IPS-15b (cell line): ENCODE data around the gene BMERB1.
"Not testable (repeated sequence)": the region's sequence is repeated elsewhere in the genome, so short reads cannot be mapped to it uniquely, and the experiment has no call there.

Experiments
- H3K27me3 ChIP-seq: one replicate; pipeline ENCODE4 v1.6.1; 2013; ENCODE audit warnings: low read length; ENCODE audit not compliant: control insufficient read depth, insufficient read depth
- H3K36me3 ChIP-seq: one replicate; pipeline ENCODE4 v1.6.1; 2013; ENCODE audit warnings: low read length; ENCODE audit not compliant: control insufficient read depth, insufficient read depth
- H3K4me1 ChIP-seq: one replicate; pipeline ENCODE4 v1.6.1; 2013; ENCODE audit warnings: mild to moderate bottlenecking, low read length; ENCODE audit not compliant: control insufficient read depth, insufficient read depth
- H3K4me3 ChIP-seq: one replicate; pipeline ENCODE4 v1.5.1; 2013; ENCODE audit warnings: low read depth, low read length
- H3K9ac ChIP-seq: one replicate; pipeline ENCODE4 v1.6.1; 2013; ENCODE audit warnings: low read depth, mild to moderate bottlenecking, low read length
- H3K9me3 ChIP-seq: one replicate; pipeline ENCODE4 v1.6.1; 2013; ENCODE audit warnings: mild to moderate bottlenecking, low read length; ENCODE audit not compliant: control insufficient read depth, insufficient read depth

The BMERB1 gene

DNA sequence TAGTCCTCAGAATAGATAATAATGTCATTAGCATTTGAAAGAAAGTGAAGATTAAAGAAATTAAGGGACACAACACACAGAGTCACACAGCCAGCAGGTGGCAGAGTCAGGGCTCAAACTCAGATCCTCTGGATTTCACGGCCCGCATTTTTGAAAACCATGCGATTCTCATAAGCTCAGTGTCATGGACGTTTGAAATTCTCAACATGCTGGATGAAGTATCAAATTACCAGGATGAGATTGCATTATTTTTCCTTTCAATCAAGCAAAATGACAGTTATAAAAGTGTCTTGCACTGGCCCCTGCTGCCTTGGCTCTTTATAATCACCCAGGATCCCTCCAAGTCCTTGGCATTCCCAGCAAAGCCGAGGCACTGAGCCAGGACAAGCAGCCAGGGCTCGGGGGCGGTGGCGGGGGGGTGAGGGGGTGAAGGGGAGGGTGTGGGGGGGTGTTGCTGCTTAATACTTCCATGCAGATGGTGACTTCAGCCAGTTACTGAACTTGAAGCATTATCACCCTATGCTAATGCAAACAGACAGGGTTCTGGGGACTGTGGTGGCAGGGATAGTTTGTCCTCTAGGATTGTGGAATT, 6.6 kb upstream of the BMERB1 start:
- Histone ChIP-seq H3K4me3 (no peak overlapping the region), H3K4me1 (no peaks in the 10 kb centered on the region), H3K36me3 (no peaks in the 10 kb centered on the region), H3K9me3 (no peaks in the 10 kb centered on the region), H3K27me3 (no peaks in the 10 kb centered on the region), H3K9ac (no peak overlapping the region)

DNA sequence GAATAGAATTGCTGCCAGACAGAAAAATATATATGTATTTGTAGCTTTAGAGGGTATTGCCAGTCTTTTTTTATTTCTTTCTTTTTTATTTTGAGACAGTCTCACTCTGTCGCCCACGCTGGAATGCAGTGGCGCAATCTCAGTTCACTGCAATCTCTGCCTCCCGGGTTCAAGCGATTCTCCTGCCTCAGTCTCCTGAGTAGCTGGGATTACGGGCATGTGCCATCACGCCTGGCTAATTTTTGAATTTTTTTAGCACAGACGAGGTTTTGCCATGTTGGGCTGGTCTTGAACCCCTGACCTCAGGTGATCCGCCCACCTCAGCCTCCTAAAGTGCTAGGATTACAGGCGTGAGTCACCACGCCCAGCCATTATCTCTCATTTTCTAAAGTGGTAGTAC, 3.5 kb upstream of the BMERB1 start:
- H3K36me3 ChIP-seq, H3K9me3 ChIP-seq, H3K4me1 ChIP-seq, H3K9ac ChIP-seq, H3K4me3 ChIP-seq, H3K27me3 ChIP-seq: not testable (repeated sequence)

DNA sequence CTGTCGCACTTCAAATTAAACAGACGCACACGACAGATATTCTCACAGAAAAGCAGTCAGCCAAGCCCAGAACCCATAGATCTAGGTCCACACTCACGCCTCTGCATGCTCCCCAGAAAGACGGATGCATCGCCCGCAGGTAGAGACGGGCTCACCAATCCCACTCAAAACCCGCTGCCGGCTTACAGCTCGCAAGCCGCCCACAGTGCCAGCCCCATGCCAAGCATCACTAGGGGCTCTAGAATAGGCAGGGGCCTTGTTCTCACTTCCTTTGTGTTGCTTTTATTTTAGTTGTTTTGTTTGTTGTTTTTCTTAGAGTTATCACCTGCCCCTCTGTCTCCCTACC, 336 bp upstream of the BMERB1 start:
- H3K27me3 ChIP-seq, result peaks cover 9% of the 10 kb centered on the region
- no peaks in the 10 kb centered on the region for H3K9me3 ChIP-seq
- H3K4me1 ChIP-seq, result peaks cover 2% of the 10 kb centered on the region
- H3K36me3 ChIP-seq, result peaks cover under 1% of the 10 kb centered on the region
- H3K9ac ChIP-seq, result no peak overlapping the region
- peak overlapping the region; percentile 78 for H3K4me3 ChIP-seq

DNA sequence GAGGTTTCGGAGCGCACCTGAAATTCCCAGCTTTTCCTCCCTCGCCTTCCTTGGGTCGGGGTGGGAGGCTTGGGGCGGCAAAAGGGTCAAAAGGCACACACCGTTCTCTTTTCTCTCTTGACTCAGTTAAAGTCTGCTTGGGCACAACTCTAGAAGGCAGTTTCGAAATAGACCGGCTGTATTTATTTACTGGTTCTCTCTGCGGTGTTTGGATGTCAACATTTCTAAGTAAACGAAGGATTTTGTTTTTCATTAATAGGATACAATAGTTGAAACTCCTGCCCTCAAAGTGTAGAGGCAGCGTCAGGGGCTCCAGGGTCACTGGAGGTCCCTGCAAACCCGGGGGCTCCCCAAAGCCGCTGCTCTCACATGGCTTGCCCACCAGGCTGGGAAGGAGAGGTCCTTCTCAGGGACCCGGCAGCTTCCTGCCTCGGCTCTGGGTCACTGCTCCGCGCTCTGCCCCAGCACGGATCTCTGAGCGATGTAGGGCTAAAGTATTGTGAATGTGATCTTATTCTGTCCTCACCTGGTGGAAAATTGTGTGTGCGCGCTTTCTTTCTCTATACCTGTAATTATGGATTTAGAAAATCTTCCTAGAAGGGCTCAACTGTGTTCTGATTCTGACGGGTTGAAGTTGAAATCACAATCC, 952 bp downstream of the BMERB1 start:
- peaks cover 9% of the 10 kb centered on the region for H3K27me3 ChIP-seq
- peak overlapping the region; percentile 78 for H3K4me3 ChIP-seq
- H3K9ac ChIP-seq, result peak overlapping the region; percentile 32
- H3K36me3 ChIP-seq, result peaks cover 4% of the 10 kb centered on the region
- H3K4me1 ChIP-seq, result peaks cover 2% of the 10 kb centered on the region
- no peaks in the 10 kb centered on the region for H3K9me3 ChIP-seq

DNA sequence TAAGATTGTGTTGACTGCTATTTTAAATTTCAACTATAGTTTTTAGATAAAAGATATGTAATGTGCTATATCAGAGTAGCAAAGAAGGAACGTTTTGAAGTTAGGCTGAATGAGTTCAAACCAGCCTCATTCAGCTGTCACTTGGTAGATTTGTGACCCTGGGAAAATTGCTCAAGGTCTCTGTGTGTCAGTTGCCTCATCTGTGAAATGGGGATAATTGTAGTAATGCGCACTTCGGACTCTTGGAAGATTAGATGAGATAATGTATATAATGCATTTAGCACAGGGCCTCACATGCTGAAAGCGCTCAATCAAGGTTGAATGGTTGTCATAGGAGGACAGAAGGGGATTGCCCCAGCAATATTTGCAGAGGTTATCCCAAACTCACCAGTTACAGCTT, 4.7 kb downstream of the BMERB1 start:
- H3K4me1 ChIP-seq, result peaks cover 2% of the 10 kb centered on the region

DNA sequence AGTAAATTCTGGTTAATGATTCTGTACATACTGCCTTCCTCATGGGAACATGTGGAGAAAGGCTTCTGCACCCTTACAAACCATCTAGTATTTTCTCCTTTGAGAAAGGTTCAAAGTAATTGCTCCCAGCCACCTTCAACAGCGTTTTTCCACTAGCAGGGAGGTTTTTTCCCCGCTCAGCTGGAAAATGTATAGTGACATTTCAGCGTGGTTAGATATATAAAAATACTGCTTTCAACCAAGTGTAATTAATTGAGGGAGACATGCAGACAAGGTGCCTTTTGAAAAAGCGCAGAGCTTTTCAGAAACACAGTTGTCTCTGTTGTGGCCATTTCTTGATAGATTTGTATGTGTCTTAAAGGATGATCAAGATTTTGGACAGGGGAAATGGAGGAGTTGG, 5.1 kb downstream of the BMERB1 start:
- Histone ChIP-seq H3K4me3 (no peak overlapping the region), H3K9me3 (no peaks in the 10 kb centered on the region), H3K9ac (no peak overlapping the region), H3K36me3 (peaks cover 4% of the 10 kb centered on the region), H3K27me3 (peaks cover 9% of the 10 kb centered on the region), H3K4me1 (peaks cover 2% of the 10 kb centered on the region)

More for the DNA sequence above, 4.7 kb downstream of the BMERB1 start:
- no peak overlapping the region for H3K9ac ChIP-seq
- no peak overlapping the region for H3K4me3 ChIP-seq
- H3K36me3 ChIP-seq, result peaks cover 4% of the 10 kb centered on the region
- no peaks in the 10 kb centered on the region for H3K9me3 ChIP-seq
- peaks cover 9% of the 10 kb centered on the region for H3K27me3 ChIP-seq

DNA sequence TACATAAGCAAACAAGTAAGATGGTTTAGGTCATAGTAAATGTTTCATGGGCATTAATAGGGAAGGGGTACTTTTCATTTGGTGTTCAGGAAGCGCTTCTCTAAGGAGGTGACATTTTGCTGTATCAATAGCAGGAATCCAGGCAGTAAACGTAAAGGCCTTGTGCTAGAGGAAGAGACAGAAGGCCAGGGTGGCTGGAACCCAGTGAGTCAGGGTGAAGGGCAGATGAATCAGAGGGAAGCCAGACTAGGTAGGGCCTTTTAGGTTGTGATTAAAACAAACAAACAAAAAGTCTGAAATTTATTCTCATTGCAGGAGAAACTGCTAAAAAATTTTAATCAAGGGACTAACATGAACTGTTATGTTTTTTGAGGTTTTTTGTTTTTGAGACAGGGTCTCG, 6.5 kb downstream of the BMERB1 start:
- H3K27me3 ChIP-seq, result peaks cover 2% of the 10 kb centered on the region
- H3K4me1 ChIP-seq, result peaks cover 2% of the 10 kb centered on the region
- no peaks in the 10 kb centered on the region for H3K9me3 ChIP-seq
- H3K4me3 ChIP-seq, result no peak overlapping the region
- H3K36me3 ChIP-seq, result peaks cover 4% of the 10 kb centered on the region
- no peak overlapping the region for H3K9ac ChIP-seq

DNA sequence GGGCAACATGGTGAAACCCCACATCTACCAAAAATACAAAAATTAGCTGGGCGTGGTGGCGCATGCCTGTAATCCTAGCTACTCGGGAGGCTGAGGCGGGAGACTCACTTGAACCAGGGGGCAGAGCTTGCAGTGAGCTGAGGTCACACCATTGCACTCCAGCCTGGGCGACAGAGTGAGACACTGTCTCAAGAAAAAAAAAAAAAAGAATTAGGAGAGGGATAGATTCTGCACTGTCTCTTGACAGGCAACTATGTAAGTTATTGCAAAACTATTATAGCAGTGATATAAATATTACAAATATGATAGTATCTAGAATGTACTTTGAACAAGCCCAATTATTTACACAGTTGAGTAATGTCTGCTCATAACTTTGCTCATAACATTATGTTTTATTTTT, 7.8 kb downstream of the BMERB1 start:
- not testable (repeated sequence) for H3K4me1 ChIP-seq, H3K9ac ChIP-seq, H3K4me3 ChIP-seq, H3K27me3 ChIP-seq, H3K36me3 ChIP-seq, H3K9me3 ChIP-seq

DNA sequence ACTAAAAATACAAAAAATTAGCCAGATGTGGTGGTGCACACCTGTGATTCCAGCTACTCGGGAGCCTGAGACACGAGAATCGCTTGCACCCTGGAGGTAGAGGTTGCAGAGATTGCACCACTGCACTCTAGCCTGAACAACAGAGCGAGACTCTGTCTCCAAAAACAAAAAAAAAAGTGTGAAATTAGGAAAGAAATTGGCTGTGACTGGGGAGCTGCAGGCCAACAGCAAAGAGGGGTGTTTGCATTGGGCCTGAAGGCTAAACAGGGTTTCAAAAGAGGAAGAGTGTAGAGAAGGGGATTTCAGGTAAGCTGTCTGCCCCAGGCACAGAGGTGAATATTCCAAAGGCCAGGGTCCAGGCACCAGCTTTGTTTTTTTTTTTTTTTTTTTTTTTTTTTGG, 9.4 kb downstream of the BMERB1 start:
- Histone ChIP-seq H3K27me3 (no peaks in the 10 kb centered on the region), H3K9ac (no peak overlapping the region), H3K4me3 (no peak overlapping the region), H3K9me3 (no peaks in the 10 kb centered on the region), H3K4me1 (no peaks in the 10 kb centered on the region), H3K36me3 (peaks cover 4% of the 10 kb centered on the region)

DNA sequence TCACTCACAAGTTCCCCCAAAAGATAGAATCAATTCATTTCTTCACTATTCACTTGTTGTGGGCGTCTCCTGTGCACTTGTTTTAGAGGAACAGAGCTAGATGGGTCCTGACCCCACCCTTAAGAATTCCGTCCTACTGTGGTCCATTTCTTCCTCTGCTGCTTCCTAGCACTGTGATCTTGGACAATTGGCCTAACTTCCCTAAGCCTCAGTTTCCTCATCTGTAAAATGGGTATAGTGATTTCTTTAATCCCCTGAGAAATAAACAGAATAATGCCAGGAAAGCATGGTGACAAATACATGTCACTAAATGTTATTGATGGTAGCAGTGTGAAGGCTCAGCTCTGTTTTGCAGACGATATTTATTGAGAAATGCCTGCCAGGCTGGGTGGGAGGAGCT, 9.9 kb downstream of the BMERB1 start:
- Histone ChIP-seq H3K4me3 (no peak overlapping the region), H3K9ac (no peak overlapping the region), H3K9me3 (no peaks in the 10 kb centered on the region)

DNA sequence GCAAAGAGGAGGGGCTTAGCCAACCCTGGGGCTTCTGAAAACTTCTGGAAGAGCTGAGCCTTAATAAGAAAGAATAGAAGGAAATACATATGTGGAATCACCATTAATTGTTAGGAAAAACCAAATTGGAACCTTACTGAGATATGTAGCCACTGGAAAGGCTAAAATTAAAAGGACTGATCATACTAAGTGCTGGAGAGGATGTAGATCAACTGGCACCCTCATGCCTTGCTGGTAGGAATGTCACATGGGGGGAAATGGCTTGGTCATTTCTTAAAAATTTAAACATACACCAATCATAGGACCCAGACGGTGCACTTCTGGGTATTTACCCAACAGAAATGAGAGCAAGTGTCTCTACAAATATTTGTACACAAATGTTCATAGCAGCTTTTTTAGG, 11.1 kb downstream of the BMERB1 start:
- Histone ChIP-seq H3K36me3 (no peaks in the 10 kb centered on the region), H3K9ac (no peak overlapping the region), H3K4me1 (no peaks in the 10 kb centered on the region), H3K27me3 (no peaks in the 10 kb centered on the region), H3K4me3 (no peak overlapping the region), H3K9me3 (no peaks in the 10 kb centered on the region)

More for the DNA sequence above, 9.9 kb downstream of the BMERB1 start:
- peaks cover 1% of the 10 kb centered on the region for H3K36me3 ChIP-seq
- no peaks in the 10 kb centered on the region for H3K4me1 ChIP-seq
- no peaks in the 10 kb centered on the region for H3K27me3 ChIP-seq

DNA sequence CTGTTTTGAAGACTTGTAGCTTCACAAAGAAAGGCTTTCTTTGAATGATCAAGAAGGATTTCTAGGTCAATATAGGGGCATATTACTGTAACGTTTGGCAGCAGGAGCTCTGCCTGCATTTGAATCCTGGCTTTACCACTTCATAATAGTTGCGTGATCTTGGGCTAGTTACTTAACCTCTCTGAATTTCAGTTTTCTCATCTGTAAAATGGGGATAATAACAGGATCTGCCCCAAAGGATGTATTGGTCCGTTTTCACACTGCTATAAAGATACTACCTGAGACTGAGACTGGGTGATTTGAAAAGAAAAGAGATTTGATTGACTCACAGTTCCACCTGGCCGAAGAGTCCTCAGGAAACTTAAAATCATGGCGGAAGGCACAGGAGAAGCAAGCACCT, 12.5 kb downstream of the BMERB1 start:
- Histone ChIP-seq H3K4me3 (no peak overlapping the region), H3K27me3 (no peaks in the 10 kb centered on the region), H3K4me1 (no peaks in the 10 kb centered on the region), H3K9ac (no peak overlapping the region), H3K9me3 (no peaks in the 10 kb centered on the region), H3K36me3 (no peaks in the 10 kb centered on the region)
